Fibroblast of pulmonary artery (primary cell): ENCODE measurements around the gene PCDHGC5.

Experiments used
- DNase-seq: peaks from one replicate; pipeline ENCODE4 v3.0.0-alpha.2; 2010; ENCODE audit warnings: low read depth
- H3K4me3 ChIP-seq: replicated peaks from 2 replicates; pipeline ENCODE4 v1.5.1; 2011; ENCODE audit warnings: low read depth, mild to moderate bottlenecking, control low read depth, low read length, moderate library complexity
- TF ChIP-seq, protein P1 (sequence below): IDR thresholded peaks from 2 replicates; pipeline ENCODE4 v1.5.1; 2011; ENCODE audit warnings: mild to moderate bottlenecking, control low read depth, low read length, inconsistent platforms; ENCODE audit errors: missing control alignments

The PCDHGC5 gene

DNA sequence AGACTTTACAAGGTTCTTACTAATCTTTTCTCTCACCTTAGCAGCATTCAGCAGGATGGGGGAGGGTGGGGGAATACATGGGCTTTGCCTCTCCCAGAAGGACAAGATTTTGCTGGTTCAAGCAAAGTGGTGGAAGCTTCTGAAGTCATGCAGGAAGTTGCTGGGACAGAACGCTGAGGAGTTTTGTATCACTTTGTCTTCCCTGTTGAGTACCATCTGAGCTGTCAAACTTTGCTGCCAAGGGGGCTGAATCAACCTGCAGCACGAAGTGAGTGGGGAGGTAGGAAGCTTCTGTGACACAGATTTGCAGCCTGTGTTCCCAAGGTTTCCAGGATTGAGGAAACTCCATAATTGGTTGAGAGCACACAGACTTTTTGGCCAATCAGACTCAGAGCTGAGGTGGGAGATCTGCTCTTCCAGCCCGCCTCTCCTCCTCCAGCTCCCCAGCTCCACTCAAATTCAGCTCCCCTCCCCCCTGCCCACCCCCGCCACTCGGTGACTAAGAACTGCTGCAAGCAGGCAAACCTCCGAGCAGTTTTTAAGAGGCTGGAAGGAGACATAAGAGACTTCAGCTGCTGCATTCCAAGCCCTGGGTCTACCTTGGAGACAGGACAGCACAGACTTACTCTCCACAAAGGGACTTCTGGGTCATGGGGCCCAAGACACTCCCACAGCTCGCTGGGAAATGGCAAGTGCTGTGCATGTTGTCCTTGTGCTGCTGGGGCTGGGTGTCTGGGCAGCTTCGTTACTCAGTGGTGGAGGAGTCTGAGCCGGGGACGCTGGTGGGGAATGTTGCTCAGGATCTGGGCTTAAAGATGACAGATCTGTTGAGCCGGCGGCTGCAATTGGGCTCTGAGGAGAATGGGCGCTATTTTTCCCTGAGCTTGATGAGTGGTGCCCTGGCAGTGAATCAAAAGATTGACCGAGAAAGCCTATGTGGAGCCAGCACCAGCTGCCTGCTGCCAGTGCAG, at the start of gene PCDHGC5:
PCDHGC5 (plus strand) TSS at position 491 of the 971 bp plus-strand sequence; CDS start at position 651, 160 bp downstream.
- TF ChIP-seq, protein P1, sequence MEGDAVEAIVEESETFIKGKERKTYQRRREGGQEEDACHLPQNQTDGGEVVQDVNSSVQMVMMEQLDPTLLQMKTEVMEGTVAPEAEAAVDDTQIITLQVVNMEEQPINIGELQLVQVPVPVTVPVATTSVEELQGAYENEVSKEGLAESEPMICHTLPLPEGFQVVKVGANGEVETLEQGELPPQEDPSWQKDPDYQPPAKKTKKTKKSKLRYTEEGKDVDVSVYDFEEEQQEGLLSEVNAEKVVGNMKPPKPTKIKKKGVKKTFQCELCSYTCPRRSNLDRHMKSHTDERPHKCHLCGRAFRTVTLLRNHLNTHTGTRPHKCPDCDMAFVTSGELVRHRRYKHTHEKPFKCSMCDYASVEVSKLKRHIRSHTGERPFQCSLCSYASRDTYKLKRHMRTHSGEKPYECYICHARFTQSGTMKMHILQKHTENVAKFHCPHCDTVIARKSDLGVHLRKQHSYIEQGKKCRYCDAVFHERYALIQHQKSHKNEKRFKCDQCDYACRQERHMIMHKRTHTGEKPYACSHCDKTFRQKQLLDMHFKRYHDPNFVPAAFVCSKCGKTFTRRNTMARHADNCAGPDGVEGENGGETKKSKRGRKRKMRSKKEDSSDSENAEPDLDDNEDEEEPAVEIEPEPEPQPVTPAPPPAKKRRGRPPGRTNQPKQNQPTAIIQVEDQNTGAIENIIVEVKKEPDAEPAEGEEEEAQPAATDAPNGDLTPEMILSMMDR, result no peak
- peak; percentile 59 for DNase-seq
- no peak within 1 kb of the TSS for H3K4me3 ChIP-seq

DNA sequence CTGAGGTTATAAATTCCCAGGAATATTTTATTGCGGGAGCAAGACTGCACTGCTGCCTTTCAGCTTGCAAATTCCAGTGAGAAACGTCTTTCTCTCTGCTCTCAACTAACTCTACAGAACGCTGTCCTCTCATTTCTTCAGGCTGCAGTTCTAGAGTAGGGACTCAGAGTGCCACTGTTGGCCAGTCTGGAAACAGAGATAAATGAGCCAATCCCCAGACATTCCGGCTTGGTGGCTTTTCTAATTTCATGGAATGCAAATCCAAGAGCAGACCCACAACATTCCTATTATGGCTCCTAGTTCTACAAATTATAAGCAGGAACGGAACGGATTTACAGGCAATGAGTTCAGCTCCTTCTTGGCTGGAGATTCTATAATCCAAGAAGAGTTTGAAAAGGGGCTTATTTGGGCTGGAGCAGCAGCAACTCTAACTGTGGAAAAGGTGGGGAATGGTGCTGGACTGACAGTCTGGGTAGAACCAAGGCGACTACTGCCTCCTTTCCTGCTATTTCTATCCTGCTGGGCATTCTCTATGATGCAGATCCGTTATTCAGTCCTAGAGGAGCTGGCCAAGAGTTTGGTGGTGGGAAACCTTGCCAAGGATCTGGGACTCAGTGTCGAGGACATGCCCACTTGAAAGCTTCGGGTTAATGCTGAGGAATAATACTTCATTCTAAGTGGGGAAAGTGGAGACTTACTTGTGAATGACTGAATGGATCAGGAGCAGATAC, 49.3 kb upstream of the PCDHGC5 start:
- TF ChIP-seq, protein P1, result no peak
- DNase-seq, result no peak
- no peak overlapping the region for H3K4me3 ChIP-seq

- TF ChIP-seq, protein P1, result no peak
- no peak overlapping the region for H3K4me3 ChIP-seq
- no peak for DNase-seq
Observed at GRCh38 chr5:141440341-141440740, 48.5 kb upstream of the PCDHGC5 start.

GRCh38 chr5:141441571-141442170, 47.2 kb upstream of the PCDHGC5 start:
- DNase-seq, result no peak
- no peak overlapping the region for H3K4me3 ChIP-seq

DNA sequence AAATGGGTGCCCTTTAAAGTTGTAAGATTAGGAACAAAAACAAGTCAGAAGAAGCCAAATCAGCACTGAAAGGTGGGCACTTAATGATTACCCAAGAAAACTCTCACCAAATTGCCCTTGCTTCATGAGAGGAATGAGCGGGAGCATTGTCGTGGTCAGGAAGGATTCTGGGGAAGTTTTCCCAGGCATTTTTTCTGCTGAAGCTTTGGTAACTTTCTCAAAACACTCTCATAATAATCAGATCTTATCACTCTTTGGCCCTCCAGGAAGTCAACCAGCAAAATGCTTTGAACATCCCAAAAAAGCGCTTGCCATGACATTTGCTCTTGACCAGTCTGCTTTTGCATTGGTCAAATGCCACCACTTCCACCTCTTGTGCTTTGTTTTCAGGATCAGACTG, 23.5 kb upstream of the PCDHGC5 start:
- H3K4me3 ChIP-seq, result no peak overlapping the region
- DNase-seq, result peak; percentile 46
- TF ChIP-seq, protein P1, result no peak

More at GRCh38 chr5:141441571-141442170, 47.2 kb upstream of the PCDHGC5 start:
- TF ChIP-seq, protein P1, result no peak

DNA sequence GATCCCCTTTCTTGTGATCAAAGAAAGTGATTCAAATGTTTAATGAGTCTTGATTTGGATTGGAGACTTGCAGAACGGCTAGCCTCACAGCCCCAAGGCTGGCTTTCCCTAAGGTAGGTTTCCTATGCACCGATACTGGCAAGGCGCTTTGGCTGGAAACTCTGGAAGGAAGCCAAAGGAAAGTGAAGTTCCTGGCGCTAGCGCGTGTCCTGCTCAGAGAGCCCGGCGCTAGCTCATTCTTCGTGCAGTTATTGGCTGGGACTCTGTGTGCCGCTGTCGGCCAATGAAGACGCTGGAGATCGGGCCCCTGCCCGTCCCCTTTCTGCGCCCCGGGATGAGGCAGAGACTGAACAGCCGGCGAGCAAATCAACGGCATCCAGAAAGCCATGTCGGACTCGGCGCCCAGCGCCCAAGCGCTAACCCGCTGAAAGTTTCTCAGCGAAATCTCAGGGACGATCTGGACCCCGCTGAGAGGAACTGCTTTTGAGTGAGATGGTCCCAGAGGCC, 13.2 kb upstream of the PCDHGC5 start, which contains the start of gene PCDHGC3:
PCDHGC3 (plus strand) TSS at position 342 of the 507 bp plus-strand sequence; CDS start at position 493, 151 bp downstream.
- H3K4me3 ChIP-seq, result peak within 1 kb of the TSS; percentile 74
- TF ChIP-seq, protein P1, result no peak
- peak; percentile 97 for DNase-seq
